NCI-H2196 (cell line): Measurements from ENCODE around the gene PRKCB.
"Not testable (repeated sequence)": the region's sequence is repeated elsewhere in the genome, so short reads cannot be mapped to it uniquely, and the experiment has no call there.

Experiments used
- DNase-seq: peaks from one replicate; lab custom pipeline; 2025; ENCODE audit not compliant: unreplicated experiment; lab: John Stamatoyannopoulos, UW

Gene PRKCB

DNA sequence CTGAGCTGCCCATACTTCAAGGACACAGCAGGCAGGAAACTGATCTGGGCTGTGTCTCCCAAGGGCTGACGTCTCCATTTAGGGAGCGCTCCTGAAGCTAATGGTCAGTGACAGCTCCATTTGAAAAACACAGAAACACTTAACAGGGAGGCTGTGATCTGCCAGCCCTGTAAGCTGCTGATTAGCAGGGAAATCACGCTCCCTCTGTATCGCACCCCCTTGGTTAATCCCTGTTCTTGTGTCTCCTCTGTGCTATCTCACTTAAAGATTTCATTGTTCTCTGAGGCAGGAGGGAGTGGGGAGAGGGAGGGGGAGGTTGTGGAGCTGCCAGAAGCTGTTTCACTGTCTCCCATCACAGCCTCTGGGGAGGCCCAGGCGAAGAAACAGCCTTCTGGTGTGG lies 372.9 kb downstream of the PRKCB start:
- DNase-seq, result no peak

DNA sequence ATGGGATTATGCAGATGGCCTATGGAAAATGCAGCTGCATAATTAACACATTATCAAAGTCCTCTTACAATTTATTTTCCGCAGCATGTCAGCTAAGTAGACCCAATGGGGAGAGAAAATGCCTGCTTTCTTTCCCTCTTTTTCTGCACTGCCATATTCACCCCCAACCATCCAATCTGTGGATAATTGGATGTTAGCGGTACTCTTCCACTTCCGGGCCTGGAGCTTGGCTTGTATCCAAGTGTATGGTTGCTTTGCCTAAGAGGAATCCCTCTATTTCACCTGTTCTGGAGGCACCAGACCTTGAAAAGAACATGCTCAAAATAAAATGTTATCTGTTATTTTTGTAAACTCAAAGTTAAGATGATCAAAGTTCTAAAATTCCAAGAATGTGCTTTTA lies 379.2 kb downstream of the PRKCB start:
- no peak for DNase-seq

DNA sequence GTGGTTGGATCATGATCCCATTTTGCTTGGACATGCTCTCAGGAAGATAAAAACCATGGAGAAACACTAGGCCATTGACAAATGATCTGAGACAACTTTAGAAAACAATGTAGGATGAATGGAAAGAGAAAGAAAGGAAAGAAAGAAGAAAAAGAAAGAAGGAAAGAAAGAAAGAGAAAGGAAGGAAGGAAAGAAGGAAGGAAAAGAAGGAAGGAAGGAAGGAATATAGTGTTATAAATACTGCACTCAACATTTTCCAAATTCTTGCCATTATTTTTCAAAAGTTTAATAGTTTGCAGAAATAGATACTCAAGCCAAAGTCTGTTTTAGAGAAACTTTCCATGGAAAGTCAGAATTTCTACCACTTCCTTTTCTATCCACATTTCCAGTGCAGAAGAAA lies 381.2 kb downstream of the PRKCB start:
- no peak for DNase-seq

DNA sequence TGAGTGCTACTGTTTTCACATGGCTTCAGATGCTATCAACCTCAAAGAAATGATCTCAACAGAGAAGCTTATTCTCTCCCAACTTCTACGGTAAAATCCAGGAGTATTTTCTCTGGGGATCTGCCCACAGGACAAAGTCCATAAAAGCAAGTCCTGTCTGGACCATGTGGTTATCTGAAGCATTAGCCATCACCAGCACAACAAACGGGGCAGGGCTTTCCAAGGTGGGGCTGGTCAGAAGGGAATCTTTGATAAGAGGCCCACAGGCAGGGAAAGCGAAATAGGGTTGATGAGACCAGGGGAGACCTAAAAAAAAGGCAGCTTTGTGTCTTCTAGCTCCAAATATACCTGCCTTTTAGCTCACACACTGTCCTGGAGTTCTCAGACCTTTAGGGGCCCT lies 381.7 kb downstream of the PRKCB start:
- no peak for DNase-seq

DNA sequence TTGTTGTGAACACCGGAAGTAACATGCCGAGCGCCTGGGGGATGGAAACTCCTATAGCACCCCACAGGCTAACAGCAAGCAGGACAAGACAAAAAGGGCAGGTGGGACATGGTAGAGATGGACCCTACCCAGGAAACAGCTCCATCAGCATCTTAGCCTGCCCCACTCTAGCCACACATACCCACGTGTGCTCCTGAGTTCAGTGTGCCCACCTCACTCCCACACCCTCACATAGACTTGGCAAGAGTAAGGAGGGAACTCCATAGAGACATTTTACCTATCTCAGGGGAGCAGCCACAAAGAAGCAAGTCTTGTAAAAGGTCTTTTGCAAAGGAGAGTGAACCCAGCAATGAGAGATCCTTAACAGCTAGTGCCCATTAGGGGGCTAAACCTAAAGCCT lies 382.5 kb downstream of the PRKCB start:
- DNase-seq, result no peak

DNA sequence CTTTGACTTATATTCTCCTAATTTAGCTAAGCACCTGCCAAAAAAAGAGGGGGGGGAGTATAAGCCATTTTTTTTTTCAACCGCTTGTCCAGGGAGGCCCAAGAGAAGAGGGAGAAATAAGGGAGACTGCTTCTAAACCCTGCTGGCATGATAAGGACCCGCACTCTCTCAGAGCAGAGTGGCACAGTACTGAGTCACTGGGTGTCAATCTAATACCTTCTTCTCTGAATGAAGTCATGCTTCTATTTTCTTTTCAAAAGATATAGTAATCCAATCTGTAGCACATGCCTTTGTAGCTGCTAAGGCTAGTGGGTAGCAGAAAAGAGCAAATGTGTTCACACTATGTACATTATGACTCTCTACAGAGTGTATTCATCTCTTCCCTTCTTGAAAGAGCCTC lies 385.4 kb downstream of the PRKCB start:
- no peak for DNase-seq

DNA sequence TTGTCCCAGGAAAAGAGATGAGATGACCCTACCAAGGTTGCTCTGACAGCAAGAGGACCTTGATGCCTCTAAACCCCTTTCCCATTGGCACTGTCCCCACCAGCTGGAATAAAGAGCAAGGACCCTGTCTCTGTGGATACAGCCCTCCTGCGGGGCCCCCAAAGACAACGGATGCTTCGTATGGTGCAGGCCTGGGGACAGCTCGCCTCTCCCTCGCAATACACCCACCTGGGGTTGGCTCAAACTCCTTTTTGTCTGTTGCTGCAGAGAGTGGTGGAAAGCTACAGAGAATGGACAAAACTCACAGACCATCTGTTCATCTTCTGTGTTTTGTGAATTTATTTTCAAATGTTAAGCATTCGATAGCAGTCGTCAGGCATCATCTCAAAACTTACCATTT lies 392.7 kb downstream of the PRKCB start:
- DNase-seq, result no peak

DNA sequence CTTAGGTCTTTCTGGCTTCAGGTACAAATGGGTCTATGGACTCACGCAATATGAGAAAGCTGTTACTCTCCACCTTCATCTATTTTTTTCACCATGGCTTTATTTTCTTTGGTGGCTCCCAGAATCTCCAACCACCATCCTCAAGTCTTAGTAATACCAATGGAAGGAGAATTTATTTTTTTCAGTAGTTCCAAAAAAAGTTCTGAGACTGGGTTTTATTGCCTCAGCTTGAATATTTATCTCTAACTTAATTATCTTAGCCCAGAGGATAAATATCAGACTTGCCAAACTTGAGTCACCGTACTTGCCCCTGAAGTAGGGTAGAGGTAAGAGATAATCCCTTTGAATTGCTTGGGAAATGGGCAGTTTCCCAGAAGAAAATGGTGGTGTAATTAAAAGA lies 397.2 kb downstream of the PRKCB start:
- no peak for DNase-seq

DNA sequence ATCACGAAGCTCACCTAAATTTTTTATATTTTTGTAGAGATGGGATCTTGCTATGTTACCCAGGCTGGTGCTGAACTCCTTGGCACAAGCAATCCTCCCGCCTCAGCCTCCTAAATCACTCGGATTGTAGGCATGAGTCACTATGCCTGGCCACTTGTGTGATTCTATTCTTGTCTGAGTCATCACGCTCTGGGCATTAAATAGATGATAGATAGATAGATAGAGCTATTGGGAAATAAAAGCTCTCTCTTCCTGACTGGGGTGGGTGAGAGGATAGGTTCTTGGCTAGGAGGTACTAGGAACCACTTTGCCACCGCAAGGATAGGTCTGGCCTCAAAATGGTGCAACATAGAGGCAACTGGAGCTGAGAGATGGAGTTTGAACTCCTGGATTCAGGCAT lies 399.0 kb downstream of the PRKCB start:
- no peak for DNase-seq

DNA sequence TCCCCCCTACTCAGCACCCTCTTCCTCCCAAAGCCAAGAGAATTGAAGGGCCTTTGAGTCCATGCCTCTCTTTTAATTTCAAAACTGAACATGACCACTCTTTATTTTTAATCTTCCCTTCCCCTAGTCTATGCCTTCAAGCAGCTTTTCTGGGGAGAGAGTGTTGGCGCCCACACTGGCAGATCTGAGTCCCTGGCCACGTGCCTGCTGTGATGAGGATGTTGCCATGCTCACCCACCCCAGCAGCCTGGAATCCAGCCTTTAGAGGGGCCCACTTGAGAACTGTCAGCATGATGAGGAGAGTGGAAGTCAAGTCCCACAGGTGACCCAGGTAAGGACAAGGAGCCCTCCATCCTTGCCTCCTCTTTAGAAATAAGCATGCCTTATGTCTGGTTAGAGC lies 400.0 kb downstream of the PRKCB start:
- DNase-seq, result no peak

DNA sequence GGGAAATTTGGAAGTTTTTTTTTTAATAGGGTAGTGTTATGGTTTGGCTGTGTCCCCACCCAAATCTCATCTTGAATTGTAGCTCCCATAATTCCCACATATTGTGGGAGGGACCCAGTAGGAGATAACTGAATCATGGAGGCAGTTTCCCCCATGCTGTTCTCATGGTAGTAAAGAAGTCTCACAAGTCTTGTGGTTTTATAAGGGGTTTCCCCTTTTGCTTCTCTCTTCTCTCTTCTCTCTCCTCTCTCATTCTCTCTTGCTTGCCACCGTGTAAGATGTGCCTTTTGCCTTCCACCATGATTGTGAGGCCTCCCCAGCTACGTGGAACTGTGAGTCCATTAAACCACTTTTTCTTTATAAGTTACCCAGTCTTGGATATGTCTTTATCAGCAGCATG lies 403.1 kb downstream of the PRKCB start:
- DNase-seq, result not testable (repeated sequence)

DNA sequence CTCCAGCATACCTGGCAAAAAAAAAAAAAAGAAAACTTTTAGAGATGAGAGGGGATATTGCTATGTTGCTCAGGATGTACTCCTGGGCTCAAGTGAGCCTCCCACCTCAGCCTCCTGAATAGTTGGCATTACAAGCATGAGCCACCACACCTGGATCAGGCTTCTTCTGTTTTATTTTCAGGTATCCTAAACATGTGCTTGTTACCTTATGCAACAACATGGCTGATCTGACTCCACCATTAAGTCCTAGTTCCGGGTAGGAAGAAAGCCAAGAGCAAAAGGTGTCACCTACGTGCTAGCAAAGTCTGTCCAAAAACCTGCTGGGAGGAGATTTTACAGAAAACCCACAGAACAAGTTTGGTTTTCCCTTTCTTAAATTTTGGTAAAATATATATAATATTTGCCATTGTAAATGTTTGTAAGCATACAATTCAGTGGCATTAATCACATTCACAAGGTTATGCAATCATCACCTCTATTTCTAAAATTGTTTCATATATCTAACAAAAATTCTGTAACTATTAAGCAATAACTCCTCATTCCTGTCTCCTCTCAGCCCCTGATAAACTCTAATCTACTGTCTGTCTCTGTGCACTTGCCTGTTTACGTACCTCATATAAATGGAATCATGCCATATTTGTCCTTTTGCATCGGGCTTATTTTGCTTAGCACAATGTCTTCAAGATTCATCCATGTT lies 411.3 kb downstream of the PRKCB start:
- DNase-seq, result no peak

DNA sequence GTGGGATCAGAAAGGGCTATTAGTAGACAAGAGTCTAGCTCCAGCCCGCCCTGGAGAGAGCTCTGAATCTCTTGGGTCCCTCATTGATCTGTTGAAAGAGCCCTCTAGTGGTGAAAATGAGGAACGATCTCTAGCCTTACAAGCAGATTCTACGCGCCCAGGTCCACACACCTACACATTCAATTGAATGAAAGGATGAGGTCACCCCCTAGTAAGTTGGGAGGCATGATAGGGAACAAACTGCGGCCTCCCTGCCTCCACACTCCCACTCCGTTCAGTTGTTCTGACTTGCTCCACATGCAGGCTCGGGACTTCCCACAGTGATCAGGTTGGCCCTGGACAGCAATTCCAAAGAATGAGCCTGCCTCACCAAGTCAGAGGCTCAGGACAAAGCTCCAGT lies 417.4 kb downstream of the PRKCB start:
- peak; percentile 13 for DNase-seq

DNA sequence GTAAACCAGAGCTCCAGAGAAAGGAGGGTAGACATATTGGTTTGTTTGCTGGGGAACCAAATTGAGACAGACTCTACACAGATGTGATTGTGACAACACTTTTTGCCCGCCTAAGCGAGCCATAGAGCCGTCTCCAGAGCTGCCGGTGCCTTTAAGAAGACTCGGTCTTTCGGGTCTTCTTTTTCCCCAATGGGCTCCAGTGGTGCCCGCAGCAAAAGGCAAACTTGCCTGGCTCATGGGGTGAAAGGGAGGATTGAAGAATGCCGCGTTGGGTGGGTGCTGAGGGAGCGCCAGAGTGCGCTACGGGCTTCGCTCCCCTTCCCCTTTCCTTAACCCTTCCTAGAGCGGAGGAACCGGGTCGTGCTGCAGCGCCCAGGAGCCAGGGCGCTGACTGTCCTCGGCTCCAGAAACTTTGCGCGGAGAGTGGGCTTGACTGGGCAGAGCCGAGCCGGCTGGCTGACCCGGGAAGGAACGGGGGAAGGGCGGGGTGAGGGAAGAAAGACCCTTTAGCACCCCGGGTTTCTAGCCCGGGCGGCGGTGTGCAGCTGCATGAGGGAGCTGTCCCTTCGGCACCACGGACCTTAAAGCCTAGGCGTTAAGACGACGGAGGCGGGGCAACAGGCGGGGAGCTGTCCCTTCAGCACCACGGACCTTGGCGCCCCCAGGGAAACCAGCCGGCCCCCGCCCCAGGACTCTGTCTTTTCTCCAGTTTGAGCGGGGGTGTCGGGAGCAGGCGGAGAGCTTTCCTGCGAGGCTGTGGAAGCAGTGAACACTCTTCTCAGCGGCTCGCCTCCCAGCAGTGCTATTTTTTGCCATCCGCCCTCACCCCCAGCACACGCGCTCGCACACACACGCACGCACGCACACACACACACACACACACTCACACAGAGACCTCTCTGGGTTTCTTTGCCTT lies 419.9 kb downstream of the PRKCB start, which contains the start of gene CACNG3:
Gene CACNG3 (plus strand): TSS at position 880 of the 916 bp plus-strand sequence. CDS start 420 bp downstream, outside the sequence.
- DNase-seq, result no peak

DNA sequence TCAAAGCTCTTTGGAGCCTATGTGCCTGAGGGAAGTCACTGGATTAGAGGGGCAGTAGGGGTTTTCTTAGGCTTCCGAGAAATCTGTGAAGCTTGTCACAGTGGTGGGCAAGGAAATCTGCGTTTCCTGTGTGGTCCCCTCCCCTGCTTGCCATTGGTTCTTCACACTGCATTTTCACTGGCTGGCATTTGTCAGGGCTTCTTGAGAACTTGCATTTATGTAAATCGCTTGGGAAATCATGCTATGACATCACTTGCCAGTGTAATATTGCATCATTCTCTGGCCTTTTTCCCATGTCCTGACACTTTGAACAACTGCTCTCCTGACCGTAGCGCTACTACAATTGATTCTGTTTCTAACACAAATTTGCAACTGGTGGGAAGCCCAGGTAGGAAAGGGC lies 422.2 kb downstream of the PRKCB start:
- DNase-seq, result no peak

DNA sequence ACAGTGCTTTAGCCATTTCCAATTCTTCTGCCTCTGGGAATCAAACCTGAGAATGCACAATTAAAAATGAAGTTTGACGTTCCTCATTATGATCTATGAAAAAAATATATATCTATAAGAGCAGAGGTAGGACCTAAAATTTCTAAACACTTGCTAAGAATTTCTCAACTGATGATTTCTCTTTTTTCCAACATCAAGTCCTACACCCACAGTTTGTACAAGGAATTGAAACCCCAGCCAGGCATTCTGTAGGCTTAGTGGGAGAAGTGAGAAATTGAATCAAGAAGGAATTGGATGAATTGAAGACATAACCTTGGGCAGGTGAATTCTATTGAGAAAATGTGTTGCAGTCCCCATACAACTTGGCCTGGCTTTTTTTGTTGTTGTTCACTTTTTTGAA lies 423.0 kb downstream of the PRKCB start:
- DNase-seq, result no peak

DNA sequence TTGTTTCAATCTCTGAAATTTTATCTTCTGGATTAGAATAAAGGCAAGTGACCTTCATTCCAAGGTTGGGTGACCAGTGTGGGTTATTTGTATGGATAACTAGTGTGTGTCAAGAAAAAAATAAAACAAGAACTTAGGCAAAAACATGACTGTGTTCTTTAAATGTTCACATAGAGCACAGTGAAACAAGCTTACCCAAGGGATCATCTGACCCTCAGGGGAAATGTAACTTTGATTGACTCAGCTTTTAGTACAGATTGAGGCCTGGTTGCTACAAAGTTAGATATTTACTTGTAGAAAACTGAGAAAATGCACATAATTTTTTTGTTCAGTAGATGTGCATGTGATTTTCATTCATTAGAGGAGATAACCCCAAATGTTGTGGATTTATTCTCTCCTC lies 427.0 kb downstream of the PRKCB start:
- no peak for DNase-seq
